ENCODE results near the gene TMEM260. TPM values are rescaled to one million over a fixed set of nuclear protein-coding genes. Genes with fewer than 3 reads are reported as not detected.
"Not testable (repeated sequence)": the region's sequence is repeated elsewhere in the genome, so short reads cannot be mapped to it uniquely, and the experiment has no call there.

The TMEM260 gene
- total RNA-seq, 8 experiments from 2014 or later, result 11.2 to 30.5 (median 20.8) TPM

DNA sequence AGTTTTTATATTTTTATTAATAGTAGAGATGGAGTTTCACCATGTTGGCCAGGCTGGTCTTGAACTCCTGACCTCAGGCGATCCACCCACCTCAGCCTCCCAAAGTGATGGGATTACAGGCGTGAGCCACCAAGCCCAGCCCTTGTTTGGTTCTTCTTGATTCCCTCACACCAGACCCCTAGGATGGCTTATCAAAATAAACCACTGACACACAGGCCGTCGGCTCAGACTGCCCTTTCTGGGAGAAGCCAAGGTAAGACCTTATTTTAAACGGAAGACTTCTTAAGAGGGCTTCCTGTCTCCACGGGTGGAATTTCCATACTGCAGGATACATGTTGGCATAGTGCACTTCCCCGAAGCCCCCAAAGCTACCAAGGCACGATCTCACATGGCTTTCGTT lies 115.6 kb downstream of the TMEM260 start:
- H3K4me1 ChIP-seq (replicated peaks in 1 of 2); H3K4me3 ChIP-seq; ATAC-seq (replicated peaks in 6 of 8); in situ Hi-C loops (cut with MboI; ENCODE audit: low pct_unique_long_range_greater_than_20kb in 2 of 9, low sequenced_read_pairs in 9 of 9, unreplicated experiment in 9 of 9); H3K27ac ChIP-seq: not testable (repeated sequence)
- 40 to 100% (median 89%) methylated on average over 1 to 7 of the region's 9 CpGs; no CpG with 5 or more reads in 5 of the 10 experiments for WGBS, 10 experiments

Other genes with a start within 250 kb of the TMEM260 start
- under 1 TPM in 3 of 8 experiments, not detected in 5; 0.33 TPM for gene OTX2, start 230.7 kb downstream of the TMEM260 start, total RNA-seq

All from motor neuron (in vitro differentiated cells).